ENCODE results near the gene NSG1. TPM values are rescaled to one million over a fixed set of nuclear protein-coding genes. Genes with fewer than 3 reads are reported as not detected.

The NSG1 gene
- total and polyA plus RNA-seq, 9 of the 15 experiments (the other 6 are each of a cell fraction or from before 2014, with no cell fraction given), result not detected

GRCh38 chr4:4457803-4458553, 71.1 kb downstream of the NSG1 start (continued):
- TF ChIP-seq, protein P1, sequence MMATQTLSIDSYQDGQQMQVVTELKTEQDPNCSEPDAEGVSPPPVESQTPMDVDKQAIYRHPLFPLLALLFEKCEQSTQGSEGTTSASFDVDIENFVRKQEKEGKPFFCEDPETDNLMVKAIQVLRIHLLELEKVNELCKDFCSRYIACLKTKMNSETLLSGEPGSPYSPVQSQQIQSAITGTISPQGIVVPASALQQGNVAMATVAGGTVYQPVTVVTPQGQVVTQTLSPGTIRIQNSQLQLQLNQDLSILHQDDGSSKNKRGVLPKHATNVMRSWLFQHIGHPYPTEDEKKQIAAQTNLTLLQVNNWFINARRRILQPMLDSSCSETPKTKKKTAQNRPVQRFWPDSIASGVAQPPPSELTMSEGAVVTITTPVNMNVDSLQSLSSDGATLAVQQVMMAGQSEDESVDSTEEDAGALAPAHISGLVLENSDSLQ (IDR thresholded peaks at IDR 0.05), result no peak
- TF ChIP-seq, protein P2, sequence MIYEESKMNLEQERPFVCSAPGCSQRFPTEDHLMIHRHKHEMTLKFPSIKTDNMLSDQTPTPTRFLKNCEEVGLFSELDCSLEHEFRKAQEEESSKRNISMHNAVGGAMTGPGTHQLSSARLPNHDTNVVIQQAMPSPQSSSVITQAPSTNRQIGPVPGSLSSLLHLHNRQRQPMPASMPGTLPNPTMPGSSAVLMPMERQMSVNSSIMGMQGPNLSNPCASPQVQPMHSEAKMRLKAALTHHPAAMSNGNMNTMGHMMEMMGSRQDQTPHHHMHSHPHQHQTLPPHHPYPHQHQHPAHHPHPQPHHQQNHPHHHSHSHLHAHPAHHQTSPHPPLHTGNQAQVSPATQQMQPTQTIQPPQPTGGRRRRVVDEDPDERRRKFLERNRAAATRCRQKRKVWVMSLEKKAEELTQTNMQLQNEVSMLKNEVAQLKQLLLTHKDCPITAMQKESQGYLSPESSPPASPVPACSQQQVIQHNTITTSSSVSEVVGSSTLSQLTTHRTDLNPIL (CRISPR knock-in tag; IDR thresholded peaks at IDR 0.05), result no peak
- TF ChIP-seq POLR2H (tag; IDR thresholded peaks at IDR 0.05; ENCODE audit: low read depth) (no peak), ADNP (tag; IDR thresholded peaks at IDR 0.05) (no peak), ZNF75A (CRISPR knock-in tag; IDR thresholded peaks at IDR 0.05) (no peak), ZNF398 (CRISPR knock-in tag; IDR thresholded peaks at IDR 0.05) (no peak), MAFF (IDR thresholded peaks at IDR 0.05; ENCODE audit: low read length) (no peak)
